ENCODE results near the gene KCTD21.

- TF ChIP-seq POLR2A (IDR thresholded peaks at IDR 0.05) (no peak), CTCF (IDR thresholded peaks at IDR 0.05) (no peak), EP300 (IDR thresholded peaks at IDR 0.05) (no peak)
Observed at GRCh38 chr11:78205691-78206090, 17.3 kb upstream of the KCTD21 start.

Data from tibial nerve (tissue), 4 donors.